CD14-positive monocyte (primary cell): ENCODE measurements around the gene PPIE. TPM values are rescaled to one million over a fixed set of nuclear protein-coding genes. Genes with fewer than 3 reads are reported as not detected.
"Not testable (repeated sequence)": the region's sequence is repeated elsewhere in the genome, so short reads cannot be mapped to it uniquely, and the experiment has no call there.

Source experiments
- DNase-seq, 3 donors: peaks; one replicate each; pipeline ENCODE4 v3.0.0-alpha.2; 2011 to 2022
- H2AFZ ChIP-seq: 2 replicates; pipeline ENCODE4 v1.6.0; 2012; ENCODE audit warnings: mild to moderate bottlenecking, low read depth, low read length, inconsistent platforms; ENCODE audit not compliant: insufficient read depth, poor library complexity, severe bottlenecking
- H3K27ac ChIP-seq, 2 donors: 1 replicate in 1 of 2; 2 replicates in 1 of 2; pipeline ENCODE4 v1.5.1; 2012 to 2013; ENCODE audit warnings: low read length in 2 of 2, control low read depth in 1 of 2, inconsistent platforms in 1 of 2, low read depth in 1 of 2, mild to moderate bottlenecking in 1 of 2
- H3K27me3 ChIP-seq, 2 donors: one replicate each; pipeline versions ENCODE4 v1.6.0 to v1.6.1; 2011 to 2013; ENCODE audit warnings: low read length in 2 of 2; ENCODE audit not compliant: control insufficient read depth in 2 of 2, insufficient read depth in 2 of 2
- H3K36me3 ChIP-seq, 2 donors: replicated peaks in 1 of 2; 1 replicate in 1 of 2; 2 replicates in 1 of 2; pipeline versions ENCODE4 v1.5.1 to v1.6.1; 2012 to 2013; ENCODE audit warnings: low read length in 2 of 2, control low read depth in 1 of 2, inconsistent platforms in 1 of 2, mild to moderate bottlenecking in 1 of 2; ENCODE audit not compliant: insufficient read depth in 2 of 2, control insufficient read depth in 1 of 2
- H3K4me1 ChIP-seq, 2 donors: 1 replicate in 1 of 2; 2 replicates in 1 of 2; pipeline versions ENCODE4 v1.5.1 to v1.6.1; 2012 to 2013; ENCODE audit warnings: low read length in 2 of 2, control low read depth in 1 of 2, inconsistent platforms in 1 of 2, mild to moderate bottlenecking in 1 of 2, moderate library complexity in 1 of 2; ENCODE audit not compliant: insufficient read depth in 2 of 2, control insufficient read depth in 1 of 2
- H3K4me2 ChIP-seq: replicated peaks from 2 replicates; pipeline ENCODE3; 2012; ENCODE audit warnings: low read length, moderate library complexity, mild to moderate bottlenecking; ENCODE audit not compliant: poor library complexity, severe bottlenecking; ENCODE audit errors: extremely low read depth
- H3K4me3 ChIP-seq, 3 experiments: fragments of 200-600 bp in 1 of 3; sonication (generic) in 1 of 3; replicated peaks in 1 of 3; 1 replicate in 2 of 3; 2 replicates in 1 of 3; pipeline ENCODE4 v1.5.1; 2011 to 2013; ENCODE audit warnings: low read length in 3 of 3, mild to moderate bottlenecking in 3 of 3, control low read depth in 2 of 3, low read depth in 2 of 3, inconsistent platforms in 1 of 3, moderate library complexity in 1 of 3
- H3K79me2 ChIP-seq: 2 replicates; pipeline ENCODE4 v1.6.0; 2012; ENCODE audit warnings: mild to moderate bottlenecking, control low read depth, inconsistent platforms, low read length, moderate library complexity; ENCODE audit not compliant: insufficient read depth
- H3K9ac ChIP-seq: 2 replicates; pipeline ENCODE4 v1.6.0; 2017; ENCODE audit warnings: low read length, mild to moderate bottlenecking; ENCODE audit not compliant: insufficient read depth, poor library complexity, severe bottlenecking
- H3K9me3 ChIP-seq, 2 donors: replicated peaks in 1 of 2; 1 replicate in 1 of 2; 2 replicates in 1 of 2; pipeline versions ENCODE4 v1.5.1 to v1.6.1; 2012 to 2013; ENCODE audit warnings: low read length in 2 of 2, control low read depth in 1 of 2; ENCODE audit not compliant: control insufficient read depth in 1 of 2, insufficient read depth in 1 of 2
- H4K20me1 ChIP-seq: 2 replicates; pipeline ENCODE4 v1.6.0; 2012; ENCODE audit warnings: mild to moderate bottlenecking, low read length, control low read depth, moderate library complexity; ENCODE audit not compliant: insufficient read depth
- H3K27ac Mint-ChIP-seq, 7 donors: one replicate each; pipeline ENCODE4 v1.8.0; 2020; ENCODE audit warnings: mild to moderate bottlenecking in 7 of 7, mixed read lengths in 7 of 7, moderate library complexity in 6 of 7, inconsistent platforms in 2 of 7
- H3K27me3 Mint-ChIP-seq, 3 donors: one replicate each; pipeline ENCODE4 v1.8.0; 2021 to 2022; ENCODE audit warnings: low read depth in 3 of 3, mild to moderate bottlenecking in 3 of 3, mixed read lengths in 3 of 3, moderate library complexity in 3 of 3, inconsistent platforms in 1 of 3
- H3K36me3 Mint-ChIP-seq, 2 donors: one replicate each; pipeline ENCODE4 v1.8.0; 2020; ENCODE audit warnings: mixed read lengths in 2 of 2, inconsistent platforms in 1 of 2, mild to moderate bottlenecking in 1 of 2
- H3K4me1 Mint-ChIP-seq: one replicate; pipeline ENCODE4 v1.8.0; 2020; ENCODE audit warnings: mild to moderate bottlenecking, mixed read lengths
- H3K4me3 Mint-ChIP-seq, 2 donors: one replicate each; pipeline ENCODE4 v1.8.0; 2020; ENCODE audit warnings: mild to moderate bottlenecking in 2 of 2, mixed read lengths in 2 of 2, moderate library complexity in 1 of 2
- H3K9me3 Mint-ChIP-seq, 7 donors: one replicate each; pipeline ENCODE4 v1.8.0; 2020 to 2022; ENCODE audit warnings: mixed read lengths in 7 of 7, mild to moderate bottlenecking in 6 of 7, moderate library complexity in 6 of 7, inconsistent platforms in 2 of 7
- WGBS: methylation state at CpG from one replicate; pipeline ENCODE4 v1.1.5; 2013; ENCODE audit warnings: missing lambda C conversion rate; ENCODE audit not compliant: insufficient coverage; 5-methylcytosine and 5-hydroxymethylcytosine counted together
- intact Hi-C, 2 donors: fragments of 100-400 bp; cut with micrococcal nuclease; formaldehyde crosslinking; loops; one replicate each; pipeline versions ENCODE4 v1.15.0 to v1.15.1; 2023
- polyA plus RNA-seq, 3 donors: library from polyadenylated mRNA; depleted of rRNA in 1 of 3; unstranded in 2 of 3; stranded (reverse) in 1 of 3; fragments of 300-500 nt in 2 of 3; fragments of >200 nt in 1 of 3; fragmentation: Illumina TruSeq in 2 of 3; gene quantifications; 1 replicate in 2 of 3; 2 replicates in 1 of 3; pipeline ENCODE4 v1.2.3, GENCODE V29; 2012 to 2021

PPIE gene
- polyA plus RNA-seq, 3 donors, result 48.8 to 55.9 (median 48.9) TPM

- intact Hi-C loops, result loop anchor here in 1 of 2 donors (10.0 kb wide), 1 partner anchor 52 kb away; the partner anchor contains the start of gene PPIE
- Mint-ChIP-seq H3K27ac (peak overlapping the region in 1 of 7 donors; percentile 50), H3K4me1 (peaks cover 26% of the 10 kb centered on the region), H3K27me3 (peaks cover 9 to 12% (median 12%) of the 10 kb centered on the region in 3 donors), H3K36me3 (peaks cover 0 to 11% of the 10 kb centered on the region in 2 donors)
- H3K9me3 Mint-ChIP-seq, DNase-seq, H3K4me3 ChIP-seq, H3K36me3 ChIP-seq, H2AFZ ChIP-seq, H3K9ac ChIP-seq, H3K4me2 ChIP-seq, H3K27ac ChIP-seq, H4K20me1 ChIP-seq, H3K4me3 Mint-ChIP-seq, H3K27me3 ChIP-seq, H3K79me2 ChIP-seq, H3K9me3 ChIP-seq: not testable (repeated sequence)
- H3K4me1 ChIP-seq, result peaks cover 16 to 20% of the 10 kb centered on the region in 2 donors
- WGBS, result 100% methylated on average over 4 of the region's 12 CpGs
Observed at GRCh38 chr1:39786303-39787107, 47.8 kb downstream of the PPIE start.

DNA sequence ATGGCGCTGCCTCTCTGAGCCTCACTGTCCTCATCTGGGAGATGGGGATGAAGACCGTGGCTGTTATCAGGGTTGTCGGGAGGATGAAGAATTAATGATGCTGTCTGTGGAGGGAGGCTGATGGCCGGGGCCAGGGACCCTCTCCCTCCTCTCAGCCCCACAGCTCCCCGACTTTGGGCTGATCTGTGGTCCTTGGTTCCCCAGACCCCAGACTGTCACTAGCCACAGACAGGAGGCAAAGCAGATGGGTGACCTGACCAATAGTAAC is 48.4 kb downstream of the PPIE start:
- no CpG with 5 or more reads among the region's 5 CpGs for WGBS
- not testable (repeated sequence) for H3K9ac ChIP-seq, H3K27ac Mint-ChIP-seq, H4K20me1 ChIP-seq, H2AFZ ChIP-seq, H3K36me3 ChIP-seq, DNase-seq, H3K27me3 ChIP-seq, H3K4me3 ChIP-seq, H3K9me3 Mint-ChIP-seq, H3K79me2 ChIP-seq, H3K27ac ChIP-seq, H3K9me3 ChIP-seq, H3K4me2 ChIP-seq
- peaks cover 9 to 12% (median 12%) of the 10 kb centered on the region in 3 donors for H3K27me3 Mint-ChIP-seq
- peaks cover 27% of the 10 kb centered on the region for H3K4me1 Mint-ChIP-seq
- intact Hi-C loops, result loop anchor here in 1 of 2 donors (10.0 kb wide), 1 partner anchor 52 kb away; the partner anchor contains the start of gene PPIE
- peaks cover 0 to 11% of the 10 kb centered on the region in 2 donors for H3K36me3 Mint-ChIP-seq
- peaks cover 16 to 20% of the 10 kb centered on the region in 2 donors for H3K4me1 ChIP-seq
- H3K4me3 Mint-ChIP-seq, result peak overlapping the region in 1 of 2 donors; percentile 78
